Activated T-cell treated with anti-CD3 and anti-CD28 coated beads, Interleukin-2, amount 50 U/mL, for 24 hours (primary cell): ENCODE measurements around the gene BAD.
A peak's percentile ranks its signal among the peaks of the same experiment; 100 is the strongest.
"Not testable (repeated sequence)": the region's sequence is repeated elsewhere in the genome, so short reads cannot be mapped to it uniquely, and the experiment has no call there.

ENCODE experiments used
- DNase-seq: peaks from one replicate; pipeline ENCODE4 v3.0.0-alpha.2; 2020
- H3K27ac Mint-ChIP-seq: 2 replicates; pipeline ENCODE4 v1.8.0; 2020; ENCODE audit warnings: mild to moderate bottlenecking, mixed read lengths
- H3K27me3 Mint-ChIP-seq: 2 replicates; pipeline ENCODE4 v1.8.0; 2020; ENCODE audit warnings: mixed read lengths
- H3K36me3 Mint-ChIP-seq: 2 replicates; pipeline ENCODE4 v1.8.0; 2020; ENCODE audit warnings: low read depth, mixed read lengths
- H3K4me1 Mint-ChIP-seq: 2 replicates; pipeline ENCODE4 v1.8.0; 2020; ENCODE audit warnings: low read depth, mixed read lengths
- H3K4me3 Mint-ChIP-seq: 2 replicates; pipeline ENCODE4 v1.8.0; 2020; ENCODE audit warnings: mild to moderate bottlenecking, moderate library complexity, mixed read lengths
- H3K9me3 Mint-ChIP-seq: 2 replicates; pipeline ENCODE4 v1.8.0; 2020; ENCODE audit warnings: mixed read lengths

BAD gene

DNA sequence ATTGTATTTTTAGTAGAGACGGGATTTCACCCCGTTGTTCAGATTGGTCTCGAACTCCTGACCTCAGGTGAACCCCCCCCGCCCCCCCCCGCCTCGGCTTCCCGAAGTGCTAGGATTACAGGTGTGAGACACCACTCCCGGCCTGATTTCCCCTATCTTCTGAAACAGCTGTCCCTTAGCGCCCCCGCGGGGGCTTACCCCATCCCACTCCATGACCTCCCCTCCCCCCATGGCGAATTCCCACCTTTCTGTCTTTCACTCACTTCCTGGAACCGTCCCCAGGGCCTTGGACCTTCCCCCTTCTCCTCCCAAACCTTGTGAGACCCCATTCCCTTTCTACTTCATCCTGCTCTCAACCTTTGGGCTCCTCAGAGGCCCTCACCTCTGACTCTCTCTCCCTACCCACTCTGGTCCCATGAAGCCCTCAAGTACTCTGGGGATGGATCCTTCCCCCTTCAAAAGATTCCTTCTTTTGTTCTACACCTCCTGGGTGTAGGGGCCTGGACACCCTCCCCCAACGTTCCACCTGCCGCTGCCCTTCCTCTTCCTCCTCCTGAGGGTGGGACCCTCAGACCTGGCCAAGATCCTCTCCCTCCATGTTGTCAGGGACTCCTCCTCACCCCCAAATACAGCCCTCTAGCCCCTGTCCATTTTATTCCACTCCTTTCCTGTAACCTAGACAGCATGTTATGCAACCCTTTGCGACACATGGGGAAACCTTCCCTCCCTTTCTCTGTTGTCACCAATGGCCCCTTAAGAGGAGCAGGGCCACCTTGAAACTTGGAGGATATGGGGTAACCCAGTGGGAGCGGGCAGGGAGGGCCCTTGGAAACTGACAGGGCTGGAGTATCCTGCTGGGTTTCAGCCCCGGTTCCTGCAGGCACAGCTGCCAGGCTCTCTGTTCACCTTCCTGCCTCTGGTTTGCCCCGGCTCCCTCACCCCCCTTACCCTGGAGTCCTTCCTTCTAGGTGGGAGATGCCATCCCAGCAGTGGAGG lies 34.6 kb upstream of the BAD start:
- Mint-ChIP-seq H3K4me1 (peaks cover 36% of the 10 kb centered on the region), H3K27me3 (no peaks in the 10 kb centered on the region), H3K9me3 (no peaks in the 10 kb centered on the region), H3K27ac (peak overlapping the region; percentile 98), H3K36me3 (peaks cover 60% of the 10 kb centered on the region), H3K4me3 (peak overlapping the region; percentile 98)
- DNase-seq, result no peak

DNA sequence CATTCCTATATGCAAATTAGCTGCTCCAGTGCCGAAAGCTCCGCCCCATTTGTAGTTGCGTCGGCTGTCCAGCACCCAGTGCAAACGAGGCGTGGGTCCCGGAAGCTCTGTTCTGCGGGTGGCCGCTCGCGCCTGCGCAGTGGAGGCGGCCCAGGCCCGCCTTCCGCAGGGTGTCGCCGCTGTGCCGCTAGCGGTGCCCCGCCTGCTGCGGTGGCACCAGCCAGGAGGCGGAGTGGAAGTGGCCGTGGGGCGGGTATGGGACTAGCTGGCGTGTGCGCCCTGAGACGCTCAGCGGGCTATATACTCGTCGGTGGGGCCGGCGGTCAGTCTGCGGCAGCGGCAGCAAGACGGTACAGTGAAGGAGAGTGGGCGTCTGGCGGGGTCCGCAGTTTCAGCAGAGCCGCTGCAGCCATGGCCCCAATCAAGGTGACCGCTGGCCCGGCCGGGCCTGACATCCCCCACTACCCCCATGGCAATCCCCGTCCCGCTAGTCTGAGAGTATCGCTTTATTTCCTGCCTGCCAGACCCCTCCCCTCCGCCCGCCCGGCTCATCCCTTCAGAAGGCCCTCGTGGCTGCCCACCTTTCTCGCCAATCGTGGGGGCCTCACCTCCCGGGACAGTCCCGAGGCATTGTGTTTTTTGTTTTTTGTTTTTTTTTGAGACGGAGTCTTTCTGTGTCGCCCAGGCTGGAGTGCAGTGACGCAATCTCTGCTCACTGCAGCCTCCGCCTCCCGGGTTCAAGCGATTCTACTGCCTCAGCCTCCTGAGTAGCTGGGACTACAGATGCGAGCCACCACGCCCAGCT lies 33.7 kb upstream of the BAD start, which contains the start of gene PRDX5:
Gene PRDX5 (plus strand): TSS at position 161 of the 805 bp plus-strand sequence. CDS start 95 bp downstream, at position 256.
- DNase-seq, result peak; percentile 95
- H3K9me3 Mint-ChIP-seq, result no peaks in the 10 kb centered on the region
- no peaks in the 10 kb centered on the region for H3K27me3 Mint-ChIP-seq
- H3K4me3 Mint-ChIP-seq, result peak within 1 kb of the TSS; percentile 98
- peaks cover 68% of the 10 kb centered on the region for H3K36me3 Mint-ChIP-seq
- peak within 1 kb of the TSS; percentile 98 for H3K27ac Mint-ChIP-seq
- H3K4me1 Mint-ChIP-seq, result peaks cover 39% of the 10 kb centered on the region

DNA sequence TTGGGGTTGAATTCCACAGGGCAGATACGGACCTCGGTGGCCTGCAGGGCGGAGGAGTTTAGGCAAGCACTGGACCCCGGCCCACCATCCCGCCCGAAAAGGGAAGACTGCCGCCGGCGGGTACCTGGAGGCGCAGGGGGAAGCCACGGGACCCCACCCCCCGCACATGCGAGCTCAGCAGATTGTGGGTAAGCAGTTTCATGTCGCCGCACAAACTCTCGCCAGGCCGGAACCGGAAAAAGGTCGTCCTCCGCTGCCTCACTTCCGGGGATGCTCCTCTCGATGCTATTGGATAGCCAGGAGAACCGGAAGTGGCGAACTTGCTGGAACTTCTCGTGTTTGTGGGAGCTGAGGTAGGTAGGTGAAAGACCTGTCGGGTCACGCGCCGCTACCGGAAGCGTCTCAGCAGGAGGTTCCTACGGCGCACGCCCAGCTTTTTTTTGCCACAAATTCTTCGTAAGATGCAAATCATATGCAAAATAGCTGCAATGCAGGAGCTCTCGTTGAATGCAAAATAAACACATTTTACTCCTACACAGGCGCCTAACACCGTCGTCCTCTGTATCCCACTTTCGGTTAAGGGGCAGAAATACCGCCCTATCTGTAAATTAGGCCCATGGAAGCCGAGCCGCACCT lies 33.0 kb upstream of the BAD start, which contains the start of gene TRMT112:
Gene TRMT112 (minus strand): TSS at position 235 of the 636 bp plus-strand sequence. CDS start 33 bp downstream, at position 202.
- Mint-ChIP-seq H3K36me3 (peaks cover 75% of the 10 kb centered on the region), H3K9me3 (no peaks in the 10 kb centered on the region), H3K27me3 (no peaks in the 10 kb centered on the region), H3K27ac (peak within 1 kb of the TSS; percentile 98), H3K4me3 (peak within 1 kb of the TSS; percentile 98), H3K4me1 (peaks cover 47% of the 10 kb centered on the region)
- peak; percentile 93 for DNase-seq

DNA sequence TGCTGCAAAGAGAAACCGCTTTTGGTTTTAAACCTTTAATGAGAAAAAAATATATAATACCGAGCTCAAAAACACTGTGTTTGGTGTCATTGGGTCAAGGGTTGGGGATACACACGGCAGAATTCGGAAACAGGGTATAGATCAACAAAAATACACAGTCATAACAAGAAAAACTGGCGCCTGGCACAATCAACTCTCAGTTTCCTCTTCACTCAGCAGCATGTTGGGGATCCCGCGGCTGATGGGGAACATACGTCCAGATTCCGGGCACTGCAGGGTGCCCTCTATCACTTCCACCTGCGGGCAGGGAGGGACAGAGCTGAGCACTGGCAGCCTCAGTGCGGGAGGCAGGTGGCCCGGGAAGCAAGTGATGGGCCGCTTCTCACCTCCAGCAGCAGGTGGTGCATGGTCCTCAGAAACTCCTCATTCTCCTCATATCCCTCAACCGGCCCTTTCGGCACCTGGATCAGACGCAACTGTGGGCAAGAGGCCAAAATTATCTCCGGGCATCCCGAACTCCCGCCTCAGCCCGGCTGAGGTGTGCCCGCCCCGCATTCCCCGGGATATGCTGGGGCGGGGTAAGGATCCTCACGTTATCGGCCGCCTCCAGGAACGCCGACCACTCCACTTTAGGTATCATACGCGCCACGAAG lies 32.3 kb upstream of the BAD start:
- H3K4me1 Mint-ChIP-seq, result peaks cover 49% of the 10 kb centered on the region
- DNase-seq, result peak; percentile 72

DNA sequence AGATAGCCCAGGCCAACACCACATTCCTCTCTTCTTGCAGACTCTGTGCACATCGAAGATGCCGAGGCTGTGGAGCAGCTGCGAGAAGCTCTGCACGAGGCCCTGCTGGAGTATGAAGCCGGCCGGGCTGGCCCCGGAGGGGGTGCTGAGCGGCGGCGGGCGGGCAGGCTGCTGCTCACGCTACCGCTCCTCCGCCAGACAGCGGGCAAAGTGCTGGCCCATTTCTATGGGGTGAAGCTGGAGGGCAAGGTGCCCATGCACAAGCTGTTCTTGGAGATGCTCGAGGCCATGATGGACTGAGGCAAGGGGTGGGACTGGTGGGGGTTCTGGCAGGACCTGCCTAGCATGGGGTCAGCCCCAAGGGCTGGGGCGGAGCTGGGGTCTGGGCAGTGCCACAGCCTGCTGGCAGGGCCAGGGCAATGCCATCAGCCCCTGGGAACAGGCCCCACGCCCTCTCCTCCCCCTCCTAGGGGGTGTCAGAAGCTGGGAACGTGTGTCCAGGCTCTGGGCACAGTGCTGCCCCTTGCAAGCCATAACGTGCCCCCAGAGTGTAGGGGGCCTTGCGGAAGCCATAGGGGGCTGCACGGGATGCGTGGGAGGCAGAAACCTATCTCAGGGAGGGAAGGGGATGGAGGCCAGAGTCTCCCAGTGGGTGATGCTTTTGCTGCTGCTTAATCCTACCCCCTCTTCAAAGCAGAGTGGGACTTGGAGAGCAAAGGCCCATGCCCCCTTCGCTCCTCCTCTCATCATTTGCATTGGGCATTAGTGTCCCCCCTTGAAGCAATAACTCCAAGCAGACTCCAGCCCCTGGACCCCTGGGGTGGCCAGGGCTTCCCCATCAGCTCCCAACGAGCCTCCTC lies 31.4 kb upstream of the BAD start:
- Mint-ChIP-seq H3K4me3 (peak overlapping the region; percentile 98), H3K27ac (peak overlapping the region; percentile 98), H3K4me1 (peaks cover 49% of the 10 kb centered on the region), H3K36me3 (peaks cover 70% of the 10 kb centered on the region)
- H3K27me3 Mint-ChIP-seq, DNase-seq, H3K9me3 Mint-ChIP-seq: not testable (repeated sequence)

More for the DNA sequence above, 32.3 kb upstream of the BAD start:
- Mint-ChIP-seq H3K27me3 (no peaks in the 10 kb centered on the region), H3K27ac (peak overlapping the region; percentile 98), H3K4me3 (peak overlapping the region; percentile 98), H3K9me3 (no peaks in the 10 kb centered on the region), H3K36me3 (peaks cover 76% of the 10 kb centered on the region)

DNA sequence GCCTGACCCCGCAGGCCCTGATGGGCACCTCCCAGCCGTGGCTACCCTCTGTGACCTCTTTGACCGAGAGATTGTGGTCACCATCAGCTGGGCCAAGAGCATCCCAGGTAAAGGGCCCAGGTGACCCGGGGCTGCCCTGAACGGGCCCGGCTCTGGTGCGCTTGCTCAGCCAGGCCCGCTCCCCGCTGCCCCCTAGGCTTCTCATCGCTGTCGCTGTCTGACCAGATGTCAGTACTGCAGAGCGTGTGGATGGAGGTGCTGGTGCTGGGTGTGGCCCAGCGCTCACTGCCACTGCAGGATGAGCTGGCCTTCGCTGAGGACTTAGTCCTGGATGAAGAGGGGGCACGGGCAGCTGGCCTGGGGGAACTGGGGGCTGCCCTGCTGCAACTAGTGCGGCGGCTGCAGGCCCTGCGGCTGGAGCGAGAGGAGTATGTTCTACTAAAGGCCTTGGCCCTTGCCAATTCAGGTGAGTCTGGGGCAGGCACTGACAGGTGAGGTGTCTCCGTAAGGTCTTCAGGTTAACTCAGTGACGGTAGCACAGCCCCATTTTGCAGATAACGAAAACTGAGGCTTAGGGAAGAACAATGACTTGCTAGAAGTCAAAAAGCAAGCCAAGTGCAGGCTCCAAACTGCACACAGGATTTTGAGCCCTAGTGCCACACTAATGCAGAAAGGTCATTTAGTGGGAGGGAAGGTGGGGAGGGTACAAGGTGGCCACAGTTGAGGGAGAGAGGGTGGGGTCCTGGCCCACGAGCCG lies 30.5 kb upstream of the BAD start:
- DNase-seq, result no peak
- Mint-ChIP-seq H3K9me3 (no peaks in the 10 kb centered on the region), H3K4me3 (peak overlapping the region; percentile 27), H3K4me1 (peaks cover 53% of the 10 kb centered on the region), H3K27ac (peak overlapping the region; percentile 78), H3K36me3 (peaks cover 69% of the 10 kb centered on the region), H3K27me3 (no peaks in the 10 kb centered on the region)

DNA sequence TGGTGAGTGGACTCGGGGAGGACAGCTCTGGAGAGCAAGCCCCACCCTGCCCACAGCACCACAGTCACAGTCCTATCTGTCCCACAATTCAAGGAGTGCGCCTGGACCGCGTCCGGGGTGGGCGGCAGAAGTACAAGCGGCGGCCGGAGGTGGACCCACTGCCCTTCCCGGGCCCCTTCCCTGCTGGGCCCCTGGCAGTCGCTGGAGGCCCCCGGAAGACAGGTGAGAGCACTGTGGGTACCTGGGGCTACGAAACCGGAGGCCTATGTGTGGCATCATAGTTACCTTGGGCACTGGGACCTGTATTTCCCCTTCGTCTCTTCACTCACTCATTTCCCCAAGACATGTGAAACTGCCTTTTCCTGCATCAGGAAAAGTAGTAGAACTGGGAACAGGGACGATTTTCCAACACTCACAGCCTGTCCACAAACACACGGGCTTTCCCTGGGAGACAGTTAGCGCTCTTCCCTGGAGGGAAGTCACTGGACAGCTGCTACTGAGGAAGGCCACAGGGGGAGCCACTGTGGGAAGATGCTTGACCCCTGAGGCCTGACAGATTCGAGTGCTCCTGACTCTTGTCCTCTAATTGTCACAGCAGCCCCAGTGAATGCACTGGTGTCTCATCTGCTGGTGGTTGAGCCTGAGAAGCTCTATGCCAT lies 29.8 kb upstream of the BAD start:
- no peak overlapping the region for H3K4me3 Mint-ChIP-seq

DNA sequence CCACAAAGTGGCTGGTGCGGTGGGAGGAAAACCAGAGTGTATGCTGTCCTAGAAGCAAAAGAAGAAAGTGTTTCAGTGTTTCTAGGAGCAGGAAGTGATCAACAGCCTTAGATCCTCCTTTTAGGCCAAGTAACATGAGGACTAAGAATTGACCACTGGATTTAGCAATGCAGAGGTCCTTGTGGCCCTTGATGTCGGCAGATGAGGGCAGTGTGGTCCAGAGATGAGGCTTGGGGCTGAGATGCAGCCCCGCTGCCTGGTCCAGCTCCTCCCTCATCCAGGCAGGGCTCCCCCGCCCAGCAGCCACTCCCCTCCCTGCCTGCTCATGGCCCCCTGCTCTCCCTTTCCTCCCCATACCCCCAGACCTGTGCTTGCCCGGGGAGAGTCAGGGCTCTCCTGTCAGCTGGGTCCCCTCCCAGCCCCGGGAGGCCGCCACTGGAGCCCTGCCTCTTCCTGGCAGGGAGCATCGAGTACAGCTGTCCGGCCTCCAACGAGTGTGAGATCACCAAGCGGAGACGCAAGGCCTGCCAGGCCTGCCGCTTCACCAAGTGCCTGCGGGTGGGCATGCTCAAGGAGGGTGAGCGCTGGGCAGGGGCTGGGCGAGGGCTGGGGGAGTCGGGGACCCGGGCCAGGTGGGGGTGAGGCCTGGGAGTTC lies 29.2 kb upstream of the BAD start:
- peak overlapping the region; percentile 85 for H3K27ac Mint-ChIP-seq
- H3K4me3 Mint-ChIP-seq, result no peak overlapping the region
- H3K4me1 Mint-ChIP-seq, result peaks cover 47% of the 10 kb centered on the region
- H3K9me3 Mint-ChIP-seq, result no peaks in the 10 kb centered on the region
- H3K36me3 Mint-ChIP-seq, result peaks cover 76% of the 10 kb centered on the region
- no peak for DNase-seq
- H3K27me3 Mint-ChIP-seq, result no peaks in the 10 kb centered on the region

More for the DNA sequence above, 29.8 kb upstream of the BAD start:
- Mint-ChIP-seq H3K9me3 (no peaks in the 10 kb centered on the region), H3K36me3 (peaks cover 73% of the 10 kb centered on the region), H3K4me1 (peaks cover 51% of the 10 kb centered on the region), H3K27ac (peak overlapping the region; percentile 85), H3K27me3 (no peaks in the 10 kb centered on the region)
- DNase-seq, result no peak

DNA sequence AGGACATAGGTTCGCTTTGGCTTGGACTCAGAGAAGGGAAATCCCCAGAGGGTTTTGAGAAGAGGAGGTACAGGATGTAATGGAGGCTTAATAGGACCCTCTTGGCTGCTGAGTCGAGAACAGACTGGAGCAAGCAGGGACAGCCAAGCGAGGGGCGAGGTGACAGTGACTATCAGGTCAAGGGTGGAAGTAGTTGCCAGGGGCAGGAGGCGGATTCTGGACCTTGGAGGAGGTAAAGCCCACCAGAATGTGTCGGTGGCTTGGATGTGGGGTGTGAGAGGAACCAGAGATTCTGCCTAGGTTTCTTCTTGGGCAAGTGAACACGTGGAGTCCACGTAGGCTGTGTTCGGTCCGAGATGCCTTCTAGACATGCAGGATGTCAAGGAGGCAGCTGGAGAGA lies 28.5 kb upstream of the BAD start:
- no peaks in the 10 kb centered on the region for H3K9me3 Mint-ChIP-seq
- DNase-seq, result no peak
- no peak overlapping the region for H3K4me3 Mint-ChIP-seq
- H3K27ac Mint-ChIP-seq, result peak overlapping the region; percentile 85
- H3K36me3 Mint-ChIP-seq, result peaks cover 75% of the 10 kb centered on the region
- H3K27me3 Mint-ChIP-seq, result no peaks in the 10 kb centered on the region
- peaks cover 47% of the 10 kb centered on the region for H3K4me1 Mint-ChIP-seq

DNA sequence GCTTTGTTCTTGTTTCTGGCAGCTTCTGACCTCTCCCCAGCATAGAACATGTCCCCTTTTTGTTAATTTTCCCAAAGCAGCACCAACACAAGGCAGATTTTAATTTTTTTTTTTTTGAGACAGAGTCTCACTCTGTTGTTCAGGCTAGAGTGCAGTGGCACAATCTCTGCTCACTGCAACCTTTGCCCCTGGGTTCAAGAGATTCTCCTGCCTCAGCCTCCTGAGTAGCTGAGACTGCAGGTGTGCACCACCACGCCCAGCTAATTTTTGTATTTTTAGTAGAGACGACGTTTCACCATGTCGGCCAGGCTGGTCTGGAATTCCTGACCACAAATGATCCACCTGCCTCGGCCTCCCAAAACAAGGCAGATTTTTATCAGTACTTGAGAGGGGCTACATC lies 23.3 kb upstream of the BAD start:
- H3K9me3 Mint-ChIP-seq, H3K27me3 Mint-ChIP-seq, DNase-seq: not testable (repeated sequence)
- H3K4me3 Mint-ChIP-seq, result peak overlapping the region; percentile 96
- H3K36me3 Mint-ChIP-seq, result peaks cover 52% of the 10 kb centered on the region
- peaks cover 46% of the 10 kb centered on the region for H3K4me1 Mint-ChIP-seq
- peak overlapping the region; percentile 63 for H3K27ac Mint-ChIP-seq

DNA sequence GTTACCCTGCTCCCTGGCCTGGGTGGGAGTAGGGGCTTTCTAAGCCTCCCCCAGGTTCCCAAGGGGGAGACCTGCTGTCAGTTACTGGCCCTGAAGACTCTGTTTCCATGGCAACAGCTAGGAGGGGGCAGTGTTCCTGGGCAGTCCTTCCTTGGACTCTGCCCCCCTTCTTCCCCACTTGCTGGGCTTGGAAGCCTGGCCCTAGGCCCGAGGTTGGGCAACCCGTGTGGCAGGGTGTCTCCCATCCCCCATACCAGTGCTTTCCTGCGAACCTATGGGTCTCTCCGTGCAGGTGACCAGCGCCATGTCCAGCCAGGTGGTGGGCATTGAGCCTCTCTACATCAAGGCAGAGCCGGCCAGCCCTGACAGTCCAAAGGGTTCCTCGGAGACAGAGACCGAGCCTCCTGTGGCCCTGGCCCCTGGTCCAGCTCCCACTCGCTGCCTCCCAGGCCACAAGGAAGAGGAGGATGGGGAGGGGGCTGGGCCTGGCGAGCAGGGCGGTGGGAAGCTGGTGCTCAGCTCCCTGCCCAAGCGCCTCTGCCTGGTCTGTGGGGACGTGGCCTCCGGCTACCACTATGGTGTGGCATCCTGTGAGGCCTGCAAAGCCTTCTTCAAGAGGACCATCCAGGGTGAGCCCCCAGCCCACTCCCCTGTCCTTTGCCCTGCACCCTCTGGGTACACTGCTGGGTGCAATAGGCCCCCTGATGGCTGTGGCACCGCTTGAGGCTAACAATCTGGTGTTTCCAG lies 22.6 kb upstream of the BAD start:
- H3K9me3 Mint-ChIP-seq, result no peaks in the 10 kb centered on the region
- peak overlapping the region; percentile 94 for H3K27ac Mint-ChIP-seq
- H3K4me1 Mint-ChIP-seq, result peaks cover 39% of the 10 kb centered on the region
- DNase-seq, result no peak
- peak overlapping the region; percentile 96 for H3K4me3 Mint-ChIP-seq
- H3K36me3 Mint-ChIP-seq, result peaks cover 44% of the 10 kb centered on the region
- H3K27me3 Mint-ChIP-seq, result peaks cover 4% of the 10 kb centered on the region
